Measurements from ENCODE around the gene PLAGL2. TPM values are rescaled to one million over a fixed set of nuclear protein-coding genes. Genes with fewer than 3 reads are reported as not detected.

The PLAGL2 gene
- total and polyA plus RNA-seq, 9 of the 15 experiments (the other 6 are each of a cell fraction or from before 2014, with no cell fraction given) = 3.1 to 24.3 (median 6.4) TPM

- TF ChIP-seq IFI16 (CRISPR knock-in tag; IDR thresholded peaks at IDR 0.05) (no peak), KLF6 (CRISPR knock-in tag; IDR thresholded peaks at IDR 0.05; ENCODE audit: borderline replicate concordance) (no peak; the same call in 1 of the 2 replicates), KAT2B (IDR thresholded peaks at IDR 0.05; ENCODE audit: low read depth, low read length) (no peak), UBTF (IDR thresholded peaks at IDR 0.05; ENCODE audit: borderline replicate concordance in 1 of 2, low read depth in 2 of 2, low read length in 2 of 2) (no peak), CC2D1A (IDR thresholded peaks at IDR 0.05) (no peak), HCFC1 (IDR thresholded peaks at IDR 0.05; ENCODE audit: low read depth, low read length) (no peak), KDM4B (IDR thresholded peaks at IDR 0.05; ENCODE audit: borderline replicate concordance in 2 of 2, low read depth in 1 of 2) (no peak), HOMEZ (CRISPR knock-in tag; IDR thresholded peaks at IDR 0.05) (no peak), SRSF7 (optimal IDR thresholded peaks at IDR 0.05; ENCODE audit: low read depth, low read length) (no peak), EZH2 (IDR thresholded peaks at IDR 0.05; ENCODE audit: borderline replicate concordance, low read depth, low read length) (no peak), ZNF707 (CRISPR knock-in tag; conservative IDR thresholded peaks at IDR 0.05) (no peak), TCF7 (IDR thresholded peaks at IDR 0.05; ENCODE audit: borderline replicate concordance) (no peak), NCOA1 (IDR thresholded peaks at IDR 0.05; ENCODE audit: low read depth) (no peak), PTBP1 (IDR thresholded peaks at IDR 0.05; ENCODE audit: low read depth, low read length) (no peak), HMGXB4 (CRISPR knock-in tag; IDR thresholded peaks at IDR 0.05) (no peak), PHF21A (IDR thresholded peaks at IDR 0.05; ENCODE audit: borderline replicate concordance, low read depth) (no peak), ZFP36 (IDR thresholded peaks at IDR 0.05; ENCODE audit: low read depth, low read length, partially characterized antibody) (no peak), RCOR1 (IDR thresholded peaks at IDR 0.05; ENCODE audit: borderline replicate concordance in 1 of 2, low read depth in 2 of 2, low read length in 2 of 2) (peak; percentile 20 to 92; a peak in 3 of 4 replicates), ZBTB2 (IDR thresholded peaks at IDR 0.05) (no peak; the same call in 1 of the 2 replicates), NCOA2 (IDR thresholded peaks at IDR 0.05; ENCODE audit: partially characterized antibody in 2 of 2) (no peak), ETV5 (CRISPR knock-in tag; IDR thresholded peaks at IDR 0.05; ENCODE audit: low read depth) (no peak), ZNF184 (CRISPR knock-in tag; IDR thresholded peaks at IDR 0.05) (no peak)
Measured at GRCh38 chr20:32159766-32160221, 47.7 kb downstream of the PLAGL2 start (continued).
